Prostate gland (tissue), 2 donors: Measurements from ENCODE around the gene RHBDD1. TPM values are rescaled to one million over a fixed set of nuclear protein-coding genes. Genes with fewer than 3 reads are reported as not detected.

Experiments
- DNase-seq: peaks from one replicate; pipeline ENCODE4 v3.0.0-alpha.2; 2019; ENCODE audit warnings: low spot score
- H3K27ac ChIP-seq, 2 donors: fragments of 200-600 bp; sonication (generic); 2 replicates each; pipeline ENCODE4 v1.5.1; 2017 to 2019
- H3K27me3 ChIP-seq: fragments of 200-600 bp; sonication (generic); replicated peaks from 2 replicates; pipeline ENCODE4 v1.5.1; 2019; ENCODE audit not compliant: insufficient read depth
- H3K36me3 ChIP-seq, 2 donors: fragments of 200-600 bp; sonication (generic); 1 replicate in 1 of 2; 2 replicates in 1 of 2; pipeline versions ENCODE4 v1.5.1 to v1.8.1; 2017 to 2019
- H3K4me1 ChIP-seq: fragments of 200-600 bp; sonication (generic); replicated peaks from 2 replicates; pipeline ENCODE4 v1.5.1; 2019
- H3K4me3 ChIP-seq, 2 donors: fragments of 200-600 bp; sonication (generic); 2 replicates each; pipeline ENCODE4 v1.5.1; 2017 to 2019
- H3K9me3 ChIP-seq: fragments of 200-600 bp; sonication (generic); 2 replicates; pipeline ENCODE4 v1.5.1; 2017
- POLR2A ChIP-seq: fragments of 450-650 bp; IDR thresholded peaks from one replicate; pipeline ENCODE4 v1.6.1; 2016; ENCODE audit warnings: antibody characterized with exemption, mild to moderate bottlenecking
- POLR2AphosphoS5 ChIP-seq: sonication (generic); formaldehyde crosslinking; IDR thresholded peaks from one replicate; pipeline ENCODE4 v1.6.1; 2017; ENCODE audit warnings: antibody characterized with exemption
- WGBS: methylation state at CpG from one replicate; pipeline ENCODE4 v1.1.5; 2018; 5-methylcytosine and 5-hydroxymethylcytosine counted together
- intact Hi-C: fragments of 100-400 bp; cut with DNase I; formaldehyde crosslinking; loops from one replicate; pipeline ENCODE4 v1.14.2; 2022
- total RNA-seq, 2 donors: library from RNA; depleted of rRNA; stranded (reverse); fragments of >200 nt; gene quantifications; one replicate each; pipeline ENCODE4 v1.1.0, GENCODE V29; 2016
- TF ChIP-seq, protein P1 (sequence below), 4 experiments: fragments of 200-600 bp in 2 of 4; fragments of 450-650 bp in 2 of 4; sonication (generic) in 2 of 4; IDR thresholded peaks; 1 replicate in 3 of 4; 2 replicates in 1 of 4; pipeline ENCODE4 v1.5.1; 2016 to 2019; ENCODE audit warnings: antibody characterized with exemption in 4 of 4, mild to moderate bottlenecking in 2 of 4, moderate library complexity in 2 of 4

RHBDD1 gene
- total RNA-seq, 2 donors from 2014 or later: 16.5 to 33.5 TPM

DNA sequence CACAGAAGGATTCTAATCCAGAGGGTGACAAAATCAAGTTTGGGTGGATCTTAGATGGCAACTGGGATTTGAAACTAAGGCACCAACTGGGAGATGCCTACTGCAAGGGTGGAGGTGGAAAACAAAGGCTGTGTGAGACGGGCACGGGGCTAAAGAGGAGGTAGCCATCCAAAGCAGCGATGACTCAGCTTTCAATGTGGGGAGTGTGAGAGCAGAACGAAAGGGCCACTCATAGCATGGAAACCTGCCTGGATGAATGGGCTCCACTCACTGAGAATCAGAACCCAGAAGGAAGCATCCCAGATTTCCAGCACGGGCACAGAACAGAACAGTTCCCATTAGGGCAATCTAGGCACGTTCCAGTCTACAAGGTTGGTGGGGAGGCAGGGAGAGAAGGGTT lies 168.6 kb downstream of the RHBDD1 start:
- no peak for TF ChIP-seq POLR2AphosphoS5
- TF ChIP-seq, protein P1, sequence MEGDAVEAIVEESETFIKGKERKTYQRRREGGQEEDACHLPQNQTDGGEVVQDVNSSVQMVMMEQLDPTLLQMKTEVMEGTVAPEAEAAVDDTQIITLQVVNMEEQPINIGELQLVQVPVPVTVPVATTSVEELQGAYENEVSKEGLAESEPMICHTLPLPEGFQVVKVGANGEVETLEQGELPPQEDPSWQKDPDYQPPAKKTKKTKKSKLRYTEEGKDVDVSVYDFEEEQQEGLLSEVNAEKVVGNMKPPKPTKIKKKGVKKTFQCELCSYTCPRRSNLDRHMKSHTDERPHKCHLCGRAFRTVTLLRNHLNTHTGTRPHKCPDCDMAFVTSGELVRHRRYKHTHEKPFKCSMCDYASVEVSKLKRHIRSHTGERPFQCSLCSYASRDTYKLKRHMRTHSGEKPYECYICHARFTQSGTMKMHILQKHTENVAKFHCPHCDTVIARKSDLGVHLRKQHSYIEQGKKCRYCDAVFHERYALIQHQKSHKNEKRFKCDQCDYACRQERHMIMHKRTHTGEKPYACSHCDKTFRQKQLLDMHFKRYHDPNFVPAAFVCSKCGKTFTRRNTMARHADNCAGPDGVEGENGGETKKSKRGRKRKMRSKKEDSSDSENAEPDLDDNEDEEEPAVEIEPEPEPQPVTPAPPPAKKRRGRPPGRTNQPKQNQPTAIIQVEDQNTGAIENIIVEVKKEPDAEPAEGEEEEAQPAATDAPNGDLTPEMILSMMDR (IDR thresholded peaks at IDR 0.05): no peak
- no peak for TF ChIP-seq POLR2A
- intact Hi-C loops: no loop called here

DNA sequence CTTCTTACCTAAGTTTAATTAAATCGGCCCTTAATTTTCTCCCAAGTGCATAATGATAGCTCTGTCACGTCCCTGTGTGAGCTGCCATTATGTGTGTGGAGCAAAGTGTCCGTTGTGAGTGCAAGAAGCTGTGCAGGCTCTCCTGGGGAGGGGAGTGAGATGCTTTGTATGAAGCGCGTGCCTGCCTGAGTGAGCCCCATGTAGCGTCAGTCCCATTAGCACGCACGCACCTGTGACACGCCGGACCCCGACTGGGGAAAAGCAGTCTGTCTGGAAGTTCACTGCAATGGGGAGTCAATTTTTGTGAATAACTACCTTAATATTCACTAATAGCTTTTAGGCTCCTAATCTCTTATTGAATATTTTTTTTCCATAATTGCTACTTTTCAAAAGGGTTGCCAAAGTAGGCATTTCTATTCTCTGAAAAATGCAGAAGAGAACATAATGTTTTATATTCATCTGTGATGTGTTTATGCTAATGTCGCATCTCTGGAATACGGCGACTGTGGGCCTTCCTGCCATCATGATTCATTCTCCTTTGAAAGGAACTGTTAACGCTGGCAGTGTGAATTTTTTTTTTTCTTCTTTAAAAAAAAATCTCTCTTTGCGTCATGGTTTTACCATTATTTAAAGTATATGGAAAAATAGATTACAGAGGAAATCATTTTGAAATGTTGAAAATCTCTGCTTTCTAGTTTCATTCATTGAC lies 170.5 kb downstream of the RHBDD1 start:
- Histone ChIP-seq H3K9me3 (no peaks in the 10 kb centered on the region), H3K4me3 (no peak overlapping the region), H3K27ac (no peak overlapping the region), H3K36me3 (no peaks in the 10 kb centered on the region), H3K4me1 (no peaks in the 10 kb centered on the region), H3K27me3 (no peaks in the 10 kb centered on the region)
- 87% methylated on average over 16 of the region's 16 CpGs for whole genome bisulfite sequencing
- DNase-seq: no peak
- intact Hi-C loops: no loop called here
- TF ChIP-seq, protein P1 (IDR thresholded peaks at IDR 0.05): no peak
- TF ChIP-seq POLR2AphosphoS5 (no peak), POLR2A (no peak)

More for the DNA sequence above, 168.6 kb downstream of the RHBDD1 start:
- H3K4me3 ChIP-seq: no peak overlapping the region
- no peaks in the 10 kb centered on the region for H3K27me3 ChIP-seq
- no peak overlapping the region for H3K27ac ChIP-seq
- DNase-seq: no peak
- H3K4me1 ChIP-seq: no peaks in the 10 kb centered on the region
- no peaks in the 10 kb centered on the region for H3K9me3 ChIP-seq
- H3K36me3 ChIP-seq: no peaks in the 10 kb centered on the region
- 89% methylated on average over 6 of the region's 6 CpGs for WGBS

DNA sequence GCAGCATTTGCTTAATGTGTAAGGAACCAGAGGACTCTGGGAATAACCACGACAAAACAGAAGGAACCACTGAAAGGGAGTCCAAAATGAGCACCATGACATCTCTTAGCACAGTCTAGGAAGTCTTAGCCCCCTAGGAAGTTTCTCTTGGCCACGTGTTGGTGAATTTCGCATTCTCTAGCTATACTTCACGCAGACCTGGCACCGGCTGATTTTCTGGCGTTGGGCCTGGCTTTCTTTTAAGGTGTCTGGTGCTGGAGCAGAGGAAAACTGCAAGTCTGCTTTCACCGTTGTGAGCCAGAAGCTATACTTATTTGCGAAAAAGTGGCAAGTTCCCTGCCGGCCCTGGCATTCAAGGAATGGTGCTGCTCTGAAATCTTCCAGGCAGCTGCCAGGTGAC lies 171.3 kb downstream of the RHBDD1 start:
- Histone ChIP-seq H3K27ac (no peak overlapping the region), H3K4me3 (no peak overlapping the region), H3K36me3 (no peaks in the 10 kb centered on the region), H3K27me3 (no peaks in the 10 kb centered on the region), H3K4me1 (no peaks in the 10 kb centered on the region), H3K9me3 (no peaks in the 10 kb centered on the region)
- DNase-seq: no peak
- intact Hi-C loops: no loop called here
- WGBS: 84% methylated on average over 9 of the region's 9 CpGs
- TF ChIP-seq, protein P1 (IDR thresholded peaks at IDR 0.05): no peak
- no peak for TF ChIP-seq POLR2AphosphoS5
- TF ChIP-seq POLR2A: no peak

DNA sequence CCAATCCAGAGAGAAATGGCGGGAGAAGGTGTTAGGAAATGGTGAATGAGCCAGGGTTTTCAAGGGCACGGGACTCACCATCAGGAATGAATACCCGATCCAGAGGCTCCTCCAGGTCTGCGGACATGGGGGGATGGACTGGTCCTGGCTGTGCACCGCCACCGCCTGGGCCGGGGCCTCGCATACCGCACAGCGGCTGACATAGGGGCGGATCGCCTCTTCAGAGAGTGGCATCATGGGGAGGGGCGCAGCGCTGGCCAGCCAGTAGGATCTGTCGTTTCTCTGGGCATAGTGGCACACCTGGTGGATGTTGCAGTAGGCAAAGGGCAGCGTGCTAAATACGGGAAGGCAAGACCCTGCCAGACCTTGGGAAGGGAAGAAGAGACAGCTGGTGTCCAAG lies 172.1 kb downstream of the RHBDD1 start:
- intact Hi-C loops: no loop called here
- Histone ChIP-seq H3K27me3 (no peaks in the 10 kb centered on the region), H3K4me1 (no peaks in the 10 kb centered on the region), H3K36me3 (no peaks in the 10 kb centered on the region), H3K4me3 (no peak overlapping the region), H3K27ac (no peak overlapping the region), H3K9me3 (no peaks in the 10 kb centered on the region)
- WGBS: 93% methylated on average over 17 of the region's 17 CpGs
- no peak for TF ChIP-seq POLR2A
- TF ChIP-seq POLR2AphosphoS5: no peak
- TF ChIP-seq, protein P1 (IDR thresholded peaks at IDR 0.05): no peak
- no peak for DNase-seq

DNA sequence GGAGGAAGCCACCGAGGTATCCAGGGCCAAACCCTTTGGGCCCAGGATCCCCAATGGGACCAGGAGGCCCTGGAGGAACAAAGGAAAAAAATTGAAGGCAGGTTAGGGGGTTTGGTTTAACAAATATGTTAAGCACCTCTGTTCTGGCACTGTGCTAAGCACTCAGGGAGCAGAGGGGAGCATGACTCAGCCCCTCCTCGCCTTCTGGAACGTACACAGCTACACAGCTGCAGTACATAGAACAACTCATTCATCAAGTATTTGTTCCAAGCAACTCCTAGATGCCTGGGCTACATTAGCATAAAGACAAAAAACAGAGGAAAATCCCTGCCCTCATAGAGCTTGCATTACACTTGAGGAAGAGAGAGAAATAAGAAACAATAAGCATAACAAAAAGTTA lies 174.6 kb downstream of the RHBDD1 start:
- no peak for DNase-seq
- H3K4me1 ChIP-seq: no peaks in the 10 kb centered on the region
- TF ChIP-seq POLR2AphosphoS5 (no peak), POLR2A (no peak)
- TF ChIP-seq, protein P1 (IDR thresholded peaks at IDR 0.05): no peak
- H3K27ac ChIP-seq: no peak overlapping the region
- H3K9me3 ChIP-seq: no peaks in the 10 kb centered on the region
- H3K36me3 ChIP-seq: no peaks in the 10 kb centered on the region
- no peak overlapping the region for H3K4me3 ChIP-seq
- intact Hi-C loops: no loop called here
- WGBS: 72% methylated on average over 3 of the region's 3 CpGs
- H3K27me3 ChIP-seq: no peaks in the 10 kb centered on the region
